ENCODE results near the gene ASS1. TPM values are rescaled to one million over a fixed set of nuclear protein-coding genes. Genes with fewer than 3 reads are reported as not detected.

ASS1 gene
- total and polyA plus RNA-seq, 2 of the 13 experiments (the other 11 are each of a cell fraction or from before 2014, with no cell fraction given), result 77.6 to 122 TPM

DNA sequence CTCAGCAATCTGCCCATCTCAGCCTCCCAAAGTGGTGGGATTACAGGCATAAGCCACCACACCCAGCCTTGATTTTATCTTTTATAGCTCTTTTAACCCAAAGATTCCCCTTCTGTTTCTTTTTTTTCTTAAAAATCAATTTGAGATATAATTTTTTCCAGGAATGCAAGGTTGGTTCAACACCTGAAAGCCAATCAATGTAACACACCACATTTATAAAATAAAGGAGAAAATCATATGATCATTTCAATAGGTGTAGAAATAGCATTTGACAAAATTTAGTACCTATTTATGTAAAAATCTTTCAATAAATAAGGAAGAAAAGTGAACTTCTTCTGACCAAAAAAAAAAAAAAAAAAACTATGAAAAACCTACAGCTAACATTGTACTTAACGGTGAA is 3.7 kb upstream of the ASS1 start:
- no peaks in the 10 kb centered on the region for H4K20me1 ChIP-seq (ENCODE audit: insufficient read depth, low read length)
- no peak for FAIRE-seq
- TF ChIP-seq TEAD3 (CRISPR knock-in tag; optimal IDR thresholded peaks at IDR 0.05; ENCODE audit: borderline replicate concordance) (no peak), ZNF17 (CRISPR knock-in tag; IDR thresholded peaks at IDR 0.05) (no peak)
- TF ChIP-seq, protein P1, sequence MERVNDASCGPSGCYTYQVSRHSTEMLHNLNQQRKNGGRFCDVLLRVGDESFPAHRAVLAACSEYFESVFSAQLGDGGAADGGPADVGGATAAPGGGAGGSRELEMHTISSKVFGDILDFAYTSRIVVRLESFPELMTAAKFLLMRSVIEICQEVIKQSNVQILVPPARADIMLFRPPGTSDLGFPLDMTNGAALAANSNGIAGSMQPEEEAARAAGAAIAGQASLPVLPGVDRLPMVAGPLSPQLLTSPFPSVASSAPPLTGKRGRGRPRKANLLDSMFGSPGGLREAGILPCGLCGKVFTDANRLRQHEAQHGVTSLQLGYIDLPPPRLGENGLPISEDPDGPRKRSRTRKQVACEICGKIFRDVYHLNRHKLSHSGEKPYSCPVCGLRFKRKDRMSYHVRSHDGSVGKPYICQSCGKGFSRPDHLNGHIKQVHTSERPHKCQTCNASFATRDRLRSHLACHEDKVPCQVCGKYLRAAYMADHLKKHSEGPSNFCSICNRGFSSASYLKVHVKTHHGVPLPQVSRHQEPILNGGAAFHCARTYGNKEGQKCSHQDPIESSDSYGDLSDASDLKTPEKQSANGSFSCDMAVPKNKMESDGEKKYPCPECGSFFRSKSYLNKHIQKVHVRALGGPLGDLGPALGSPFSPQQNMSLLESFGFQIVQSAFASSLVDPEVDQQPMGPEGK (CRISPR knock-in tag; IDR thresholded peaks at IDR 0.05), result no peak
- WGBS (ENCODE audit: low lambda C conversion rate), result 96% methylated on average over 1 of the region's 1 CpG
- H3K9me3 ChIP-seq (ENCODE audit: low read length), result peaks cover 9% of the 10 kb centered on the region; the same call in 1 of the 2 replicates
- no peak overlapping the region for H2AFZ ChIP-seq (ENCODE audit: low read length)
- H3K4me2 ChIP-seq (ENCODE audit: low read depth, low read length), result no peak overlapping the region
- BruUV-seq (replicated peaks), result no TSS peak
- no peak overlapping the region for H3K4me3 ChIP-seq (replicated peaks in 1 of 3; ENCODE audit: insufficient read depth in 1 of 3, low read depth in 2 of 3, low read length in 3 of 3)
- H3K79me2 ChIP-seq (ENCODE audit: insufficient read depth, low read length), result no peaks in the 10 kb centered on the region
- ChIA-PET CTCF (ENCODE audit: low intra/inter-chr PET ratio, low total read pairs) (no interaction called here), POLR2A (no interaction called here)
- peaks cover 46% of the 10 kb centered on the region for H3K4me1 ChIP-seq (ENCODE audit: insufficient read depth, low read length)
- H3K27me3 ChIP-seq (ENCODE audit: control insufficient read depth in 1 of 2, insufficient read depth in 2 of 2, low read length in 2 of 2), result peaks cover 0 to 8% of the 10 kb centered on the region in 2 experiments; a peak in 3 of 5 replicates
- no peak overlapping the region for H3K9ac ChIP-seq (ENCODE audit: insufficient read depth, low read depth, low read length)
- in situ Hi-C loops (cut with HindIII; ENCODE audit: extremely low pct_ligation_motif_present, low pct_unique_long_range_greater_than_20kb) (no loop called here), intact Hi-C loops (cut with micrococcal nuclease; ENCODE audit: unreplicated experiment) (no loop called here)
- no peak overlapping the region for H3K27ac ChIP-seq (ENCODE audit: extremely low read length, insufficient read depth, low read length)
- no peaks in the 10 kb centered on the region for H3K36me3 ChIP-seq (replicated peaks in 1 of 2; ENCODE audit: control insufficient read depth in 1 of 2, insufficient read depth in 2 of 2, low read length in 2 of 2)
- no peak for ATAC-seq
- no peak for DNase-seq (ENCODE audit: low spot score)

DNA sequence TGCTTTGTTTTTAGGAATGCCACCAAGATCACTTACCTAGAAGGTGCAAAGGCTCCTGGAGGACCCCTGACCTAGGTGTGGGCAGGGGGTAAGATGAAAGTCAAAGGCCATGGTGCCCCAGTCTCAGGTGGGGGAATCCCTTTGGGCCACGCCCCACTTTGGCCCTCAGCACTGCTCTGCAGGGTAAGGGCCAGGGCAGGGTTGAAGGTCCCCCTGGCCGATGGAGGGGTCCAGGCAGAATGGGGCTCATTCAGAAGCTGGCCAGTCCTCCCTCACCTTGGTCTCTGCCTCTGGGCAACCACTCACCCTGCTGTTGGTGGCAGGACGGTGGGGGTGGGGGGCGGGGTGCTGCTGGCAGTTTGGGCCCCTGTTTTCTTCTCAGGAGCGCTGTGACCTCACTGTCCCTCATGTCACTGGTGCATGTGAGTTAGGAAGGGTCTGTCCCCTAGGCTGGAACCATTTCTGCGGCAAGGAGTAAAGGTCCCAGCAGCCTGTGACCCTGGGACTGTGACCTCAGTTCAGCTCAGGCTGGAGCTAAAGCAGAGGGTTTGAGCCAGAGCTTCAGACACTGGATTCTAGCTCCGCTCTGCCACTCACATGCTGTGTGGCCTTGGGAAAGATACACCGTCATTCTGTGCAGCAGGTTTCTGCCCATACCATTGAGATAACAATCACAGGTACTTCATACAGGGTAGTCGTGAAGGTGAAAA is 1.9 kb upstream of the ASS1 start:
- Histone ChIP-seq H3K79me2 (ENCODE audit: insufficient read depth, low read length) (no peaks in the 10 kb centered on the region), H4K20me1 (ENCODE audit: insufficient read depth, low read length) (no peaks in the 10 kb centered on the region), H3K9ac (ENCODE audit: insufficient read depth, low read depth, low read length) (no peak overlapping the region), H3K27ac (ENCODE audit: extremely low read length, insufficient read depth, low read length) (no peak overlapping the region), H2AFZ (ENCODE audit: low read length) (no peak overlapping the region), H3K27me3 (ENCODE audit: control insufficient read depth in 1 of 2, insufficient read depth in 2 of 2, low read length in 2 of 2) (peaks cover 0 to 8% of the 10 kb centered on the region in 2 experiments; a peak in 3 of 5 replicates), H3K4me1 (ENCODE audit: insufficient read depth, low read length) (peaks cover 46% of the 10 kb centered on the region), H3K4me2 (ENCODE audit: low read depth, low read length) (peak overlapping the region; percentile 18), H3K9me3 (ENCODE audit: low read length) (peaks cover 9% of the 10 kb centered on the region; the same call in 1 of the 2 replicates), H3K4me3 (replicated peaks in 1 of 3; ENCODE audit: insufficient read depth in 1 of 3, low read depth in 2 of 3, low read length in 3 of 3) (no peak overlapping the region), H3K36me3 (replicated peaks in 1 of 2; ENCODE audit: control insufficient read depth in 1 of 2, insufficient read depth in 2 of 2, low read length in 2 of 2) (no peaks in the 10 kb centered on the region)
- DNase-seq (ENCODE audit: low spot score) (no peak), FAIRE-seq (no peak), ATAC-seq (no peak)
- ChIA-PET POLR2A (no interaction called here), CTCF (ENCODE audit: low intra/inter-chr PET ratio, low total read pairs) (no interaction called here)
- TF ChIP-seq ZNF768 (CRISPR knock-in tag; IDR thresholded peaks at IDR 0.05) (peak; percentile 96), ZMYM3 (CRISPR knock-in tag; IDR thresholded peaks at IDR 0.05) (peak; percentile 51; the same call in 1 of the 2 replicates), GABPA (IDR thresholded peaks at IDR 0.05; ENCODE audit: low read depth, low read length) (no peak), GABPA (CRISPR knock-in tag; IDR thresholded peaks at IDR 0.05; ENCODE audit: low read depth) (no peak), CENPX (CRISPR knock-in tag; IDR thresholded peaks at IDR 0.05) (no peak), HNRNPLL (IDR thresholded peaks at IDR 0.05; ENCODE audit: low read depth, low read length, poor library complexity, severe bottlenecking) (no peak), RORA (CRISPR knock-in tag; IDR thresholded peaks at IDR 0.05) (no peak), HDAC1 (CRISPR knock-in tag; IDR thresholded peaks at IDR 0.05) (0 out of 2 replicates have a peak, but pooled peaks have one; percentile 25)
- TF ChIP-seq, protein P2, sequence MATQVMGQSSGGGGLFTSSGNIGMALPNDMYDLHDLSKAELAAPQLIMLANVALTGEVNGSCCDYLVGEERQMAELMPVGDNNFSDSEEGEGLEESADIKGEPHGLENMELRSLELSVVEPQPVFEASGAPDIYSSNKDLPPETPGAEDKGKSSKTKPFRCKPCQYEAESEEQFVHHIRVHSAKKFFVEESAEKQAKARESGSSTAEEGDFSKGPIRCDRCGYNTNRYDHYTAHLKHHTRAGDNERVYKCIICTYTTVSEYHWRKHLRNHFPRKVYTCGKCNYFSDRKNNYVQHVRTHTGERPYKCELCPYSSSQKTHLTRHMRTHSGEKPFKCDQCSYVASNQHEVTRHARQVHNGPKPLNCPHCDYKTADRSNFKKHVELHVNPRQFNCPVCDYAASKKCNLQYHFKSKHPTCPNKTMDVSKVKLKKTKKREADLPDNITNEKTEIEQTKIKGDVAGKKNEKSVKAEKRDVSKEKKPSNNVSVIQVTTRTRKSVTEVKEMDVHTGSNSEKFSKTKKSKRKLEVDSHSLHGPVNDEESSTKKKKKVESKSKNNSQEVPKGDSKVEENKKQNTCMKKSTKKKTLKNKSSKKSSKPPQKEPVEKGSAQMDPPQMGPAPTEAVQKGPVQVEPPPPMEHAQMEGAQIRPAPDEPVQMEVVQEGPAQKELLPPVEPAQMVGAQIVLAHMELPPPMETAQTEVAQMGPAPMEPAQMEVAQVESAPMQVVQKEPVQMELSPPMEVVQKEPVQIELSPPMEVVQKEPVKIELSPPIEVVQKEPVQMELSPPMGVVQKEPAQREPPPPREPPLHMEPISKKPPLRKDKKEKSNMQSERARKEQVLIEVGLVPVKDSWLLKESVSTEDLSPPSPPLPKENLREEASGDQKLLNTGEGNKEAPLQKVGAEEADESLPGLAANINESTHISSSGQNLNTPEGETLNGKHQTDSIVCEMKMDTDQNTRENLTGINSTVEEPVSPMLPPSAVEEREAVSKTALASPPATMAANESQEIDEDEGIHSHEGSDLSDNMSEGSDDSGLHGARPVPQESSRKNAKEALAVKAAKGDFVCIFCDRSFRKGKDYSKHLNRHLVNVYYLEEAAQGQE (IDR thresholded peaks at IDR 0.05; ENCODE audit: borderline replicate concordance in 1 of 2, low read depth in 1 of 2, low read length in 2 of 2), result no peak
- in situ Hi-C loops (cut with HindIII; ENCODE audit: extremely low pct_ligation_motif_present, low pct_unique_long_range_greater_than_20kb), result no loop called here
- intact Hi-C loops (cut with micrococcal nuclease; ENCODE audit: unreplicated experiment), result no loop called here
- 14% methylated on average over 3 of the region's 9 CpGs for WGBS (ENCODE audit: low lambda C conversion rate)
- BruUV-seq (replicated peaks), result no TSS peak

Data from HepG2 (cell line).